Ecto neural progenitor cell (in vitro differentiated cells): ENCODE results near the gene CNTNAP2.

Experiments
- DNase-seq: peaks from one replicate; pipeline ENCODE4 v3.0.0-alpha.2; 2018; ENCODE audit warnings: low spot score

The CNTNAP2 gene

DNA sequence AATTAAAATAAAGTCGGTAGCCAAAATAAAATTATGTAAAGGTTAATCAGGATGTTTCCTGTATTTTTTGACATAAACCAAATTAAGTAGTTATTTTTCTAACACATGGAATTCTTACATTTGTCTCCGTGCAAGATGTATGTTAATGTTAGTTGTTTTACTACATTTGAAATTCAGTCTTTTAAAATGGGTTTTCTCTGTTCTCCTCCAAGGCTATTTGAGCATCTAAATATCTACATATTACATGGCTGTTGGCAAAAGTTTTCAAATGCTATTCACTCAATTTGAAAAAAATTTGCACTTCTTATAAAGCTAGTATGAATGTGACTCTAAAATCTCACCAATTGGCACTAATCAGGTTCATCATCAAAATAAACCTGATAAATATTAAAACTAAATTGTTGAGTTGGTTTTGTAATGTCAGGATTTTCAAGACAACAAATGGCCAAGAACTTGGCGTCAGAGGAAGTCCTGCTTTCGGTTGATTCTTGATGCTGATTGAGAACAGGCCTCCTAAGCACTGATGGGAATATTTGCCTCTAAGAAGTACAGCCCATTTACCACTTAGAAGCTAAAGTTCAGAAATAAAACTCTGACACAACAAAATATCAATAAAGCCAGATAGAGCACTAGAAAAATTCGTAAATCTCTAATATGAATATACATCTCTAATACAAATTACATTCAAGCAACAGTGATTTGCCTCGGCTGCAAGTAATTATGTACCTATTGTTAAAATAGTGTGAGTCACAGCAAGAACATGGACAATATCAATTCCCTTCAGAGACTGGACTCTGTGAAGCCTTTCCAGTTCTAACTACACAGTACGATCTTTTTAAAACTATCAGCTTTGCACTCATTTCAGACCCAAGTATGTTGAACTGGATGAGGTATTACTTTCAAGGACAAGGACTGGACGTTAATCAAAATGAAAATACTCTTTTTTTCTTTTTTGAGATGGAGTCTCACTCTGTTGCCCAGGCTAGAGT is 1740.8 kb downstream of the CNTNAP2 start:
- no peak for DNase-seq

DNA sequence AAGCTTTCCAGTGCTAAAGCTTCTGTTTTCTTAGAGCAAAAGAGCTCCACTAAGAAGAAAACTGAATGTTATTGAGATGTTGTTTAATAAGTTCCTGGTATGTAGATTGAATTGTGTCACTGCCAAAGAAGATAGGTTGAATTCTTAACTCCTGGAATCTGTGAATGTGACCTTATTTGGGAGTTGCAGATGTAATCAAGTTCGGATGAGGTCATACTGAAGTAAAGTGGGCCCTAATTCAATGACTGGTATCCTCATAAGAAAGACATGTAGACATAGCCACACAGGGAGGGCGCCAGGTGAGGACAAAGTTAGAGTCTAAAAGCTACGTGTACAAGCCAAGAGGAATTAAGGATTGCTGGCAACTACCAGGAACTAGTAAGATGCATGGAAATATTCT is 1741.8 kb downstream of the CNTNAP2 start:
- no peak for DNase-seq

DNA sequence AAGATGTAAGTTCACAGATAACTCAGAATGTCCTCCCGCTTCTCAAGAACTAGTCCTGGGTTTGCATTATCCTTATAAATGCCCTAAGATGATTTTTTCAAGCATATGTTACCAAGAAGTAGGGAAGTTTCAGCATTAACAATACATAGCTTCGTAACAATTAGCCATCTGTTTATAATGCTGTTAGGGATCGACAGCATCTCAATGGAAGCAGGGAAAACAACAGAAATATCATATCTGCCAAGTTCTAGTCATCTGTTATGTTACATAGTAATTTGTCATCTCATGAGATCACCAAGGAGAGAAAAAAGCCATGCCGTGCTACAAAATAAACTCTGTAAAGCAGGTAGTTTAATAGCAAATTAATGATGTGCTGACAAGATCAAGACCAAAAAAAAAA is 1742.4 kb downstream of the CNTNAP2 start:
- no peak for DNase-seq

DNA sequence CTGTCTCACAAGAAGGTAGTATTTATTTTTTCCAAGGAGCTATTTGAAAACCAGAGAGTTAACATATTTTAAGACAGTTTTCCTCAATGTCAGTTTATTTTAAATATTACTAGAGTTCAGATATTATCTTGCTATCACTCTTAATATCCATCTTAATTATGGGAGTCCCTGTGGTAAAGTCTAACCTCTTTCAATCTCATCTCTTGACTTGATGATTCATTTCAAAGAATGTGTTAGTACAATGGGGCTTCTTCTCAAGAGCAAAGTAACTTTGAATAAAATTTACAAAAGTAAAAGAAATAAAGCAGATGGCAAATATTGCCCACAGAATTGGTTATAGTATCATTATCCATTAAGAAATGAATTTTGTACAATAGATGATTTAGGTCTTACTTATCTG is 1742.9 kb downstream of the CNTNAP2 start:
- no peak for DNase-seq

DNA sequence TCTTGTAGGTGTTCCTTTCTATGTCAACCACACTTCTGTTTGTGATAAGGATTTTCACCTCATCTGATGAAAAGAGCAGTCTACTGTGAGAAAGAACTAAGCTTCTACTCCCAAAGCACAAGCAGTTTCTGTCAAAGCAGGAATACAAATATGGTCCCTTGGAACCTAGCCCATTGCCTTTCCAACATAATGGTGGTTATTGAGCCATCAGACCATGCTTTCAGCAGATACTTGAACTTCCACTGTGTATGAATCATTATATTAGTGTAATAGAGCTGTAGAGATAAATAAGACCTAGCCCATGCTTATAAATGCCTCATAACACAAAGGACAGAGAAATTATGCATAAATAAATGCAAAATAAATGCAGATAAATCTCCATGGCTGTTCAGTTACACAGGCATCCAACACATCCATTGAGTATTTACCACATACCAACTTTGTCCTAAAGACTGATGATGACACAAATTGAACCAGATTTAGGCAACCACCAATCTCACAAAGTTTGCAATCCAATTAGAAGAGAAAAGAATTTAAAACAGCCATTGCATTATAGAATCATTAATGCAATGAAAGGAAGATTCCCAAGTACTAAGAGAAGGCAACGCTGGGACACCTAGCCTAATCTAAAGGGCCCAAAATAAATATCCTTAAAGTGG is 1744.6 kb downstream of the CNTNAP2 start:
- no peak for DNase-seq

DNA sequence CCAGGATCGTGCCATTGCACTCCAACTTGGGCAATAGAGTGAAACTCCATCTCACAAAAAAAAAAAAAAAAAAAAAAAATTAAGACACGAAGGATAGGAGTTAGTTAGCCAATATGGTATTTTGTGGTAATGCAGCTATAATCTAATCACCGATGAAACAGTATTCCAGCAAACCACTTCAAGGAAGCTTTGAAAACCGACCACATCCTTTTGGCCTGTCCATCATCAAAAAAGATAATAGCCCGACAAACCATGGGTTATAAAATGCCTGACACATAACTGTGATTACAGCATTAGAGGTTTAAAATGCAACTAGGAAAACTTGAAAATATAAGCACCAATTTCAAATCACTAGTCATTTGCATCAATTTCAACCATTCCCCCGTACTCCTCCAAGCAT is 1745.3 kb downstream of the CNTNAP2 start:
- no peak for DNase-seq

DNA sequence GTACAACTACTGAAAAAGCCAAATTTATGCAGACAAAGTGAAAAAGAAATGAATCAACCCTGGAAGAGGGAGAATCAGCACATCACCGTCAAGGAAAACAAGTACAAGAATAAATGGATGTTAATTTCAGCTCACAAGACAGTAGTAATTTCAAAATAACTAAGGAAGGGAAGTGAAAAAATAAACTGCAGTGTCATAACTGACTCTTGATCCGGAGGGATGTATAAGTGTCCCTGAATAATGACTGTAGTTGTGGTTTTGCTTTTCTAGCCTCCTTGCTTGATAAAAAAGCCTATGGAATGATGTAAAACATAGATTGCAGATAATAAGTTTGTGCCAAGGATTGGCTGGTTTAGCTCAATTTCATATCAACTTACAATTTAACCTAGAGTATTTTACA is 1752.9 kb downstream of the CNTNAP2 start:
- DNase-seq = no peak

DNA sequence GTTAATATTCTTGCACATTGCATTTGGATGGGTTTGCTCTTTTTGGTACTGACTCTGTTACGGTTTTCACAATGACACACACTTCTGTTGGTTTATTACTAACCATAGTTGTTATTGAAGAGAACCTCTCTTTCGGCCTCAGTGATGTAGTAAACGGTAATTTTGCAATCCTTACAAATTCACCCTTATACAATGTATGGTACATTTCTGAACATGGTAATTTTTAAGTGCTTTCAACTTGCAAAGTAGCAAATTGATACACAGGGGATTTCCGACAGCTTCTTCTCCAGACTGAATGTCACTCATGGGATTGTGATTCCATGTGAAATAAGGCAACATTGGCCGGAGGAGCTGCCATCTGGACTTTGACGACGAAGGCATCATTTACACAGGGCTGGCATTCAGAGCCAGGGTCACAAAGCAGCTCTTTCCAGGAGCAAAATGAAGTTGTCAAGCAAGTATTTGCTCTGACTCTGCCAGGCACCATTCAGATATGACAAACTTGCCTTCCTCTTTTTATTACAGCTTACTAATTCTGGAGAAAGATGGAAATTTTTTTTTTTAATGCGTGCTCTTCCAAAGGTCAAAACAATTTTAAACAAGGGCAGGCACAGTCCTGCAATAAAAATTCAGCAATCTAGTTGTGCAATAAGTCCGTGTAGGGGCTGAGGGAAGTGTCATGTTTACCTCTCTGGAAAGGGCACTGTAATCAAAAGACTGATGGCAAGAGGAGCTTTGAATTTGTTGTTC is 1762.5 kb downstream of the CNTNAP2 start:
- no peak for DNase-seq

DNA sequence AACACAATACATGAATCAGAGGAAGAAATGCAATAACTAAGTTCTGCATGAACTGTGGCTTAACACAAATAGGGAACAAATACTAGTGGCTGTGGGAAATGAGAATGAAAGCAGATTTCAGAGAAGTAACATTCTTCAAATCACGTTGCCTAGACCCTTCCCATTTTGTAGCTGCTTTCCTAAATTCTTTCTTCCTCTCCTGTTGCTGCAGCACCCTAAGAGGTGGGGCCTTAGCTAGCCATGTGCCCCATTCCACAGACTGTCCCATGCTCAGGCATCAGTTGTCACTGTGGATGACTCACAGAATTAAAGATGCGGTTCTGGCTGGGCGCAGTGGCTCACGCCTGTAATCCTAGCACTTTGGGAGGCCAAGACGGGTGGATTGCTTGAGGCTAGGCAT is 1769.3 kb downstream of the CNTNAP2 start:
- no peak for DNase-seq

DNA sequence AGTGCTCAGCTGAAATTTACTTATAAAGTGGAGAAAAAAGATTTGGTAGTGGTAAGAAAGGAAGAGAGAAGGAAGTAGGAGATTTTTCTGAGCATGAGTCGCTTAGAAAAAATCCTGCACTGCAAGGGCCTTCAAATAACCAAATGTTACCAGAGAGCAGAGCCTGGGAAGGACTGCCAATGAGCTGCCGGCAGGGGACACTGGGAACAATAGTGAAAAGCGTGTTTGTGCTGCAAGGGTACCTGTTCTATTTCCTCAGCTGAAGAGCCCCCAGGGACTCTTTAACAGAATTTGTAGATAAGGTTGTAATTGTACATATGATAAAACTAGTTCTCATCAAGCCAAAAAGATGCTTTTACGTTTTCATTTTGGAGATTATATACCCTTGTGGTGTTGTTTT is 1777.7 kb downstream of the CNTNAP2 start:
- DNase-seq = no peak

DNA sequence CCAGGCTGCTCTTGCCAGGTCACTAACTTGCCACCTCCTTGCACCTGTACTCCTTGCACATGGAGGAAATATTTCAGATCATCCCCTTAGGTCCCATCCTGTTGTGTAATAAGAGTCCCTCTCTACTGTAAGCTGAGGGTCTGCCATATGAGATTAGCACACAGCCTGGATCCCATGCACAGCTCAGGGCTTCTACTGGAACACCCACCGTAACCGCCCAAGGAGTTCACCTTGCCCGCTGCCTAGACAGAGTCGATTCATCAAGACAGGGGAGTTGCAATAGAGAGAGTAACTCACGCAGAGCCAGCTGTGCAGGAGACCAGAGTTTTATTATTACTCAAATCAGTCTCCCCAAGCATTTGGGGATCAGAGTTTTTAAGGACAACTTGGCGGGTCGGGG is 1779.5 kb downstream of the CNTNAP2 start:
- DNase-seq = no peak

DNA sequence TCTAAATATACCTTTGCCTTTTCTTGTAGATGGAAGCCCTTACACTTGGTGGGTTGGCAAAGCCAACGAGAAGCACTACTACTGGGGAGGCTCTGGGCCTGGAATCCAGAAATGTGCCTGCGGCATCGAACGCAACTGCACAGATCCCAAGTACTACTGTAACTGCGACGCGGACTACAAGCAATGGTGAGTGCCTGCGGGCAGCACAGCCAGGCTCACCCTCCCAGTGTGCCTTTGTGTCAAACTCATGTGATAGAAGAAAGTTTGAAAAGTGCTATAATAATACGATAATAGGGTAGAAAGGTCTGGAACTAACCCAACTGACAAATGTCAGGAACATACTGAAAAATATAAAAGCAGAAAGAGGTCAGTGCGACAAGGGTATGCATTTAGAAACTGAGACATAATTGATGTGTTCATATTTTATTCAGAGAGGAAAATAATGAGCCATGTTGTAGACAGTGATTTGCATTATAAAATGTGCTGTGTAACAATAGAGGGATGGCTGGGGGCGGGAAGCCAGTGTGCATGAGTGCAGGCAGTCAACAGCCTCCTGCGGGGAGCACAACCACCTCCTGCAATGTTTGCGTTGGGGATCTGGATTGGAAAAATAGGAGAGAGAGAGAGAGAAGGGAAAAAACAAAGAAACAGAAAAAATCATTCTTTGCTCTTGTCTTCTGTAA is 1787.1 kb downstream of the CNTNAP2 start:
- DNase-seq = no peak

DNA sequence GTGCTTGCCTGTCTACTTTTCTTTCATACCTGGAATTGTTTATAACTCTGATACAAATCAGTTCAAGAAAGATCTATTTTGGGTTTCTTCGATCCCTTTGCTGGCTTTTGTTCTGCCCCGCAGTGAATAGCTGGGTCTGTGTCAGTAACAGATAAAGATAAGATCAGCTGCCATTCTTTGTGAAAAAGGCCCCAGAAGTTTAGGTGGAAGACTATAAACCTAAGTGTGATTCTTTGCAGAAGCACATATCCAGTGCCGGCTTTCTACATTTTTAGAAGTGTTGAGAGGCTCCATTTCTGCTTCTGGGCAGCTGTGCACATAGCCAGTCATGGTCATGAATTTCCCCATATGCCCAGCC is 1787.6 kb downstream of the CNTNAP2 start:
- DNase-seq = no peak

DNA sequence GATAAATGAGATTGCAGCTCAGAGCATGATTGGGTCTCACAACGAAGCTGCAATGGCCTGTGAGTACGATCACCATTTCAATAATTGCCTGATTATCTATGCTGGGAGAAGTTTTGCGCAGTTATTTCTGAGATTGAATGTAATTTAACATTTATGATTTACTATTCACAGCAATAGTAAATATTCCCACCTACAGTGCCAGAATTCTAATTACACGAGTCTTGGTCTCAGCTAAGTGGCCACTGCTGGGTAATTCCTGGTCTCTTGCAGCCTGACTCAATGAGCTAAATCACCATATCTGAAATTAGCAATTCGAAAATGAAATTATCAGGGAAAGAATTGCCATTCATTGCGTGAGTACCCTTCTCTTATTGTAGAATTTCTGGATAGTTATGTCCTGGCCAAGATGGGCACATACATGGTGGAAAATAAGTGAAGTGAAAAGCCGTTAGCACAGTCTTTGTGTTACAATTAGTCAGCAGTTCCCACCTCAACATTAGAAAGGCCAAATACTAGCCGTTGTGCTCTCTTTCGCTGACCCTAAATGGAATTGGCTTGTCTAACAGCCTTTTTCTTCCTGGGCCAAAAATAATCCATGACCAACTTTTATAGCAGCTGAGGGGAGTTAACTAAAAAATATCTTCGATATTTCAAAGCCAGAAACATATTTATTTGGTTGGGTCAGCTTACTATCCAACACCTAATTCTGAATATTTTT is 1793.0 kb downstream of the CNTNAP2 start:
- DNase-seq = no peak

DNA sequence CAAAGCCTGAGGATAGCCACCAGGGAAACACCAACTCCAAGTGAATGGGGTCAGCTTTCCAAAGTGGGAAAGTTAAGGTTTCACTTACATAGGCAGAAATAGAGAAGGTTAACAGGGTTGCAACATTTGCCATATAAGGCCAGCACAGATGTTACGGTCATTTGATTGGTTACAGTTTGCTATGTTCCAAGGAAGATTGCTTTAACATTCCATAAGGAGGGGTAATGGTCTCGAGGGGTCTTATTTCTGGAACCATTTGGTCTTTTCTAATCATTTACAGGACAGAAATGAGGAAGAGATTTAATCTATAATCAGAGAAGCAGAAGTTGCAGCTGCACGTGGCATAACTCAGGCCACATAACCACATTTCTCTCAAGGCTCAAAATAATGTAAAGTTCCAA is 1794.6 kb downstream of the CNTNAP2 start:
- DNase-seq = no peak

DNA sequence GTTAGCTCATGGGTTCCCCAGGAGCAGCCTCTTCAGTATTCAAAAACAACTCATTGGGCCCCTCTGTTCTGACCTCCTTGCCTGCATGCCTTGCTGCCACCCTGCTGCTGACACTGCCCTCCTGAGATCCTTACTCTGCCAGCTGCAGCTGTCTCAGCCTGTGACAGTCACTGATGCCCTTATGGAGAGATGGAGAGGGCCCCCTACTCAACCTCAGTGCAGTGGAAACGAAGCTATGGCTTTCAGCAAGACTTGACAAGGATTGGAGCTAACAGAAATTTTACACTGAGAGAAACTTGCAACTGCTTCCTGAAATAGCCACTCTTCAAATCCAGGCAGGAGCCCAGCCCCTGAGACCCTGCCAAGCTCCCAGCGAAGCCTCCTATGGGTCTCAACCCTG is 1795.7 kb downstream of the CNTNAP2 start:
- no peak for DNase-seq

DNA sequence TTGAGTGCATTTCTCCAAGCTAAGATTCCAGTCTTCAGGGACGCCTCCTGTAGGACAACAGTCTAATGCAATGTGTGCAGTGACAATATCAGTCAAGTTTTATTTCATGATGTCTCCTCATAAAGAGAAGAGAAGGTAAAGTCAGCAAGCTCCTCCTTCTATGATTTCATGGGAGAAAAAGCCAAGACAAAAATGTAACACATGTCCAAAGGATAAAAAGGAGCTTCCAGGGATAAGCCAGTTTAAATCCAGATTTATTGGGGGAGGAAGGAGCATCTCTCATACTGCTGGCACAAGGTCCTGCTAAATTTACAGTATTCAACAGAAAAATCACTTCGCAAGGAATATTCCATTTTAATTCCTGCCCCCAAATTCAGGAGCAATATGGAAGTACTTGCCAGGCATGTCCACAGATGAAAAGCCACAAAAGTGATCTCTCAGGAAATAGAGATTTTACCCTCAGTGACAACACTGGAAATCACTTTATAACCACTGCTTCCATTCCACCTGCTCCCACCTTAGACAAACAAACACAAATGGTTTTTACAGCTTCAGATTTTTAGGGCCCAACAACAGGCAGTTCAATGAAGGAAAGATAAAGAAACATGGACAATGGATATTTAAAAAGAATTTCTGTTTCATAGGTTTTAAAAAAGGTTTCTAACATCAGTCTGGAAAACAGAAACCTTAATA is 1796.5 kb downstream of the CNTNAP2 start:
- no peak for DNase-seq

DNA sequence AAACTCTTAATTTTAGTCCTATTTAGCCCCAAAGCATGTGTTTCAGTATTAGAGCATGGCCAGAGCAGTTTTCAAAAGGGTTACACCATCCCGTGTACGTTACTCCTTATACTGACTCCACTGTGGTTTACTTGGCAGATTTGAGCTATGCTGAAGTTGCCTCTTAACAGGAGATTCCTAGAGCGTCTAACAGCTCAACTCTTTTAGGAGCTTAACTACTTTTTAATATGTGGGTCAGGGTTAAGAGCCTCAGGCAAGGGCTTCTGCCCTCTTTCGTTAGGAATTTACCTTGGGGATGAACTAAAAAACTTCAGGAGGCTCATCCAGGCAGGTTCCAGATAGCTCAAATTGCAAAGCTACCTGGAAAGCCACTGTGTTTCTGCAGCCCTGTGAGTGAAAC is 1799.2 kb downstream of the CNTNAP2 start:
- DNase-seq = no peak

DNA sequence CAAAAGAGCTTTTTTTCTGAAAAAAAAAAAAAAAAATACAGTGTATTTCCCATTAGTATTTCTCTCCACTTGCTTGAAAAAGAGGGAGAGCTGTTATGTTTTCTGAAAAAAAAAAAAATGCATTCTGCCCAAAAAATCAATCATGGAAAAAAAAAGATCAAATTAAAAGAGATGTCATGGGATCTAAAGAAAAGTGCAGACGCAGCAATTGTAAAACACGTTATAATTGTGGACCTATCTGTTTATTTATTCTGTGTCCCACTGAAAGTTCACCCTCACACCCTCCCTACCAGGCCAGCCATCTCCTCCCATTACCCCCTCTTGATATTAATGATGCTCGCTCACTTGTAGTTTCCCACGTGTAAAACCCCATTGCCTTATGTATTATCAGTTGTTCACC is 1800.0 kb downstream of the CNTNAP2 start:
- no peak for DNase-seq

DNA sequence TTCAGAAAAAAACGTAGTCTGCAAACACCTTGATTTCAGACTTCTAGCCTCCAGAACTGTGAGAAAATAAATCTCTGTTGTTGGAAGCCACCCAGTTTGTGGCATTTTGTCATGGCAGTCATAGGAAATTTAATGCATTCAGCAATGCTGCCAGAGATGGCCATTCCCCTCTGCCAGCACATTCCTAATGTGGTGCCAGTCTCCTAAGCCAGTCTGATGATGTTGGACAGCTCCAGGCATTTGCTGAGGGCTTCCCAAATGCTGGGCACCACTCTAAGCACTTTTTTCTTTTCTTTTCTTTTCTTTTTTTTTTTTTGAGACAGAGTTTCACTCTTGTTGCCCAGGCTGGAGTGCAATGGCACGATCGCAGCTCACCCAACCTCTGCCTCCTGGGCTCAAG is 1807.2 kb downstream of the CNTNAP2 start:
- no peak for DNase-seq

DNA sequence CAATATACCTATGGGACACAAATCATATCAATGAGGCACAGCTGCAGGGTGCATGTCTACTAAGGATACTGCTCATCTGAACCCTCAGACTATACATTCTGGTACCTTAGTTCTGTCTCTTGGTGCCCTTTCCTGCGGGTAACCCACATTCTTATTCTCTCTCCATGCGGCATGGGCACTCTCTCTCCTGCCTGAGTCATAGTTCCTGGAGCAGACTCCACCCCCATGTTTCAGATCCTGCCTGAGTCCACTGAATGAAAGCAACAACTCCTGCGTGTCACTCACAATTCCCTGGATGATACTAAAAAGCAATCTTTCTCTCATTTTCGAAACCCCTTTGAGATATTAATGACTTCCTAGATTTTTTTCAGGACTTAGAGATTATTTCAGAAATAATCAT is 1820.8 kb downstream of the CNTNAP2 start:
- DNase-seq = no peak
